Hematopoietic multipotent progenitor cell (in vitro differentiated cells): ENCODE results near the gene TBC1D32. TPM values are rescaled to one million over a fixed set of nuclear protein-coding genes. Genes with fewer than 3 reads are reported as not detected.
A peak's percentile ranks its signal among the peaks of the same experiment; 100 is the strongest.
"Not testable (repeated sequence)": the region's sequence is repeated elsewhere in the genome, so short reads cannot be mapped to it uniquely, and the experiment has no call there.

Source experiments
- DNase-seq, 3 donors: peaks; one replicate each; pipeline ENCODE4 v3.0.0-alpha.2; 2011 to 2015; ENCODE audit warnings: low read depth in 2 of 3, low spot score in 2 of 3
- total RNA-seq: library from RNA; depleted of rRNA; stranded (reverse); fragments of >200 nt; gene quantifications from one replicate; pipeline ENCODE4 v1.2.3, GENCODE V29; 2012

The TBC1D32 gene, protein sequence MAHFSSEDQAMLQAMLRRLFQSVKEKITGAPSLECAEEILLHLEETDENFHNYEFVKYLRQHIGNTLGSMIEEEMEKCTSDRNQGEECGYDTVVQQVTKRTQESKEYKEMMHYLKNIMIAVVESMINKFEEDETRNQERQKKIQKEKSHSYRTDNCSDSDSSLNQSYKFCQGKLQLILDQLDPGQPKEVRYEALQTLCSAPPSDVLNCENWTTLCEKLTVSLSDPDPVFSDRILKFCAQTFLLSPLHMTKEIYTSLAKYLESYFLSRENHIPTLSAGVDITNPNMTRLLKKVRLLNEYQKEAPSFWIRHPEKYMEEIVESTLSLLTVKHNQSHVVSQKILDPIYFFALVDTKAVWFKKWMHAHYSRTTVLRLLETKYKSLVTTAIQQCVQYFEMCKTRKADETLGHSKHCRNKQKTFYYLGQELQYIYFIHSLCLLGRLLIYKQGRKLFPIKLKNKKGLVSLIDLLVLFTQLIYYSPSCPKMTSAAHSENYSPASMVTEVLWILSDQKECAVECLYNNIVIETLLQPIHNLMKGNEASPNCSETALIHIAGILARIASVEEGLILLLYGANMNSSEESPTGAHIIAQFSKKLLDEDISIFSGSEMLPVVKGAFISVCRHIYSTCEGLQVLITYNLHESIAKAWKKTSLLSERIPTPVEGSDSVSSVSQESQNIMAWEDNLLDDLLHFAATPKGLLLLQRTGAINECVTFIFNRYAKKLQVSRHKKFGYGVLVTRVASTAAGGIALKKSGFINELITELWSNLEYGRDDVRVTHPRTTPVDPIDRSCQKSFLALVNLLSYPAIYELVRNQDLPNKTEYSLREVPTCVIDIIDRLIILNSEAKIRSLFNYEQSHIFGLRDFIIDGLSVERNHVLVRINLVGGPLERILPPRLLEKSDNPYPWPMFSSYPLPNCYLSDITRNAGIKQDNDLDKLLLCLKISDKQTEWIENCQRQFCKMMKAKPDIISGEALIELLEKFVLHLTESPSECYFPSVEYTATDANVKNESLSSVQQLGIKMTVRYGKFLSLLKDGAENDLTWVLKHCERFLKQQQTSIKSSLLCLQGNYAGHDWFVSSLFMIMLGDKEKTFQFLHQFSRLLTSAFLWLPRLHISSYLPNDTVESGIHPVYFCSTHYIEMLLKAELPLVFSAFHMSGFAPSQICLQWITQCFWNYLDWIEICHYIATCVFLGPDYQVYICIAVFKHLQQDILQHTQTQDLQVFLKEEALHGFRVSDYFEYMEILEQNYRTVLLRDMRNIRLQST
- total RNA-seq, result 7.5 TPM

DNA sequence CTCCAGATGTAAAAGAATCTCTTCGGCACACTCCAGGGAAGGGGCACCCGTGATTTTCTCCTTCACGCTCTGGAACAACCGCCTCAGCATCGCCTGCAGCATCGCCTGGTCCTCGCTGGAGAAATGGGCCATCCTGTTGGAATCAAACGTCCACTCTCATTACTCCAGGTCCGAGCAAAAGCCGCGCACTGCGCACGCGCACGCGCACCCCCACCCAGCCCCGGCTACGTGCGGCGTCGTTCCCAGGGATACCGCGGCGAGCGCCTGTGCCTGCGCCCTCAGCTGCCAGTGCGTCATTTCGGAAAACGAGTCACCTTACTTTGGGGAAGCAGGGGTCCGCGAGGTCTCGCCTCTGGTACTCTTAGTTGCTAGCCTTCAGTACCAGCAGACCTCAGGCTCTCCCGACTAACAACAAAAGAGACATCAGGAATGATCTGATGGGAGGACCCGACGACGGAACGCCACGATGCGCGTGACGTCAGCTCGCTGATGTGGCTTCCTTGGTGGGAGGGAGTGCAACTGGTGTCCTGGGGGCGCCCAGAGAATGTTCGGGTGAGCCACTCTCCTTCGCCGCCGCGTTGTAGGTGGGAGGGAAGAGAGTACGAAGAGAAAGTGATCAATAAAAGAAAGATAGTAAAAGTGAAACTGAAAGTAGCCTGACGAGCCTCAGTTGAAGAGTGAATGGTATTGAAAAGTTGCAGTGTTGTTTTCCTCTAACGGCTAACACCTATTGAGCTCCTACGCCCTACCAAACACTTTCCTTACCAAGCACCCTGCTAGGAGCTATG lies at the start of gene TBC1D32:
TSS of gene TBC1D32 (minus strand) at position 182 of the 788 bp plus-strand sequence. CDS start at position 132, 50 bp downstream.
- DNase-seq, result peak; percentile 79 to 92 (median 91)

DNA sequence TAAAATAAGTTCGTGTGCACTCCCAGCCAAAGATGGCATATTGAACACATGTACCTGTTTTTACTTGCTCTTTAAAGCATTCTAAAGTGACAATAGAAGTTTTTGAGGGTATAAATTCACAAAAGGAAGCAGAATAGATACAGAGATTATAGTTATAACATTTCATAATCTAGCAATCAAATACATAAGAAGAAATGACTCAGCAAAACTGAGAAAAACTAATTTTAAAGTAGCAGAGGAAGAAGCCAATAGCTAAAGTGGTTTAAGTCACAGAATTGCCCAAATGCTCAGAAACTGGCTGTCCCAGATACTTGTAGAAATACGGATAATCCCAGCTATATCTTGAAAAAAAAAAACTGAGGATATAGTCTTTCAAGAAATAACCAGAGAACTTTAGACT lies 49.2 kb upstream of the TBC1D32 start:
- DNase-seq, result no peak

DNA sequence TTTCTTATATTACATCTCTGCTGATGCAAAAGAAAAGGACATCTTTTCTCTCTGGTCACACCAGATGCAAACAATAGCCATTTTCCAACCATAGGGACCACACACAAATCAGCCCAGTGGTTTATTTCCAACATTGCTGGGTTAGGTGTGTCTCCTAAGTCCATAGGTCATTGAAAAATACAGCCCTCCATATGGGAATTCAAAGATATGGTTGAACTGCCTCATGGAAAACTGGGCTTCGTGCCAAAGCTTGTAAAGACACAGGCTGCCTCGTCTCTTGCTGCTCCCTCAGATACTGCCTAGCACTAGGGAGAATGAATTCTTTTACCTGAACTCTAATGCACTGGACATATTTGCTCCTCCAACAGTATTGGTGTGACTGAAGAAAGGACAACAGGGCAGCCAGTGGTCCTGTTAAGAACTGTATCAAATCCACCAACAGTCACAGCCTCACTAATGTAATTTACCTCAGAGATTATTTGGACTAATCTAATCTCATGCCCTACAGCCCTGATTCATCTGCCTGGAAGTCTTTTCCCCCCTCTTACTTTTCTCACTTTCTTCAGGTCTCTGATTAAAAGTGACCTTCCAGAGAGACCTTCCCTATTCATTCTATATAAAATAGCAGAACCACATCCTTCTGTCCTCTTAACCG lies 48.3 kb upstream of the TBC1D32 start:
- no peak for DNase-seq

DNA sequence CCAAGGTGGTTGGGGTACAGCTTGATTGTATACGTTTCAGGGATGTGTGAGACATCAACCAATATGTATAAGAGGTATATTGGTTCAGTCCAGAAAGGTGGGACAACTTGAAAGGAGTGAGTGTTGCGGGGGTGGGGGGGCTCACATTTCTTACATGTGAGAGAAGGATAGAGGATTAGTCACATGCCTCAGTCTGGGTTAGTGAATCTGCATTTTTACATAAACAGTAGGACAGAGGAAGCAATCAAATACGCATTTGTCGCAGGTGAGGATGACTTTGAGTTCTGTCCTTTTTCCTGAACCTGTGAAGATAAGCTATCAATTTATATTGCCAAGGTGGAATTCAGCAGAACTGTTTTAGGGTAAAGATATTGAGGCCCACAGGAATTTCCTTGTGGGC lies 42.1 kb upstream of the TBC1D32 start:
- no peak for DNase-seq

DNA sequence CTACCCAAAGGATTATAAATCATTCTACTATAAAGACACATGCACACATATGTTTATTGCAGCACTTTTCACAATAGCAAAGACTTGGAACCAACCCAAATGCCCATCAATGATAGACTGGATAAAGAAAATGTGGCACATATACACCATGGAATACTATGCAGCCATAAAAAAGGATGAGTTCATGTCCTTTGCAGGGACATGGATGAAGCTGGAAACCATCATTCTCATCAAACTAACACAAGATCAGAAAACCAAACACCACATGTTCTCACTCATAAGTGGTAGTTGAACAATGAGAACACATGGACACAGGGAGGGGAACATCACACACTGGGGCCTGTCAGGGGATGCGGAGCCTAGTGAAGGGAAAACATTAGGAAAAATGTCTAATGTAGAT lies 39.9 kb upstream of the TBC1D32 start:
- DNase-seq, result not testable (repeated sequence)

DNA sequence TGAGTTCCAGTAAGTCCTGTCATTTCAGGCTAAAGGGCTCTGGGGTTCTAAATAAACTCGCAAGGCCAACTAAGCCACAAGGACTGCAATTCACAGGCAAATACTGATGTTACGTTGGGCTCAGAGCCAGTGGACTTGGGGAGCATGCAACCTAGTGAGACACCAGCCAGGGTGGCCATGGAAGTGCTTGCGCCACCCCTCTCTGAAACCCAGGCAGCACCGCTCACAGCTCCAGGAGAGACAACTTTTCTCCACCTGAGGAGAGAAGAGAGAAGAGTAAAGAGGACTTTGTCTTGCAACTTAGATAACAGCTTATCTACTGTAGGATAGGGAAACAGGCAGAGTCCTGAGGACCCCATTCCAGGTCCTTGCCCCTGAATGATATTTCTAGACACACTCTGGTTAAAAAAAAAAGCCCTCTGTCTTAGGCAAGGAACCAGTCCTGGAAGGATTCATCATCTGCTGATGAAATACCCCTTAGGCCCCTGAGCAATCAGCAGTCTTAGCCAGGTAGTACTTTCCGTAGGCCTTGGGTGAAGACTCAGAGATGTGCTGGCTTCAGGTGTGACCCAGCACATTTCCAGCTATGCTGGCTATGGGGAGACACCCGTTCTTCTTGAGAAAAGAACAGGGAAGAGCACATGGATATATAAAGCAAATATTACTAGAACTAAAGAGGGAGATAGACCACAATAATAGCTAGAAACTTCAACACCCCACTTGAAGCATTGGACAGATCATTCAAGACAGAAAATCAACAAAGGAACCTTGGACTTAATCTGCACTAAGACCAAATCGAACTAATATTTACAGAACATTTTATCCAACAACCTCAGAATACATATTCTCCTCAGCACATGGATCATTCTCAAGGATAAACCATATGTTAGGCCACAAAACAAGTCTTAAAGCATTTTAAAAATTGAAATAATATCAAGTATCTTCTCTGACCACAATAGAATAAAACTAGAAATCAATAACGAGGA lies 31.5 kb upstream of the TBC1D32 start:
- DNase-seq, result no peak

DNA sequence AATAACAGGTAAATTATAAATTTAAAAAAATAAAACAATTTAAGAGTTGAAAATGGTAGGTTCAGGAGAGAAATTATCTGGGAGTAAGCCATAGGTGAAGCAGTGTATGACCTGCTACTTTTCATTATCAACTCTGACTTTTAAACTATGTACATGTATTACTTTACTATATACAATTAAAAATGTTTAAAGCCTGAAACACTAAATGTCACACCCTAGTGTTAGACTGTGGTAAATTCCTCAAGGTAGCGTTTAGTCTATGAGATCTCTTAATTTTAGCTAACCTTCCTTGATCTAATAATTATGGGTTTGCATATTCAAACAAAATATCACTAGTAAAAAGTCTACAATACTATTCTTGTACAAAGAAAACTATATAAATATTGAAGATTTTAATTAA lies 22.3 kb upstream of the TBC1D32 start:
- DNase-seq, result no peak

DNA sequence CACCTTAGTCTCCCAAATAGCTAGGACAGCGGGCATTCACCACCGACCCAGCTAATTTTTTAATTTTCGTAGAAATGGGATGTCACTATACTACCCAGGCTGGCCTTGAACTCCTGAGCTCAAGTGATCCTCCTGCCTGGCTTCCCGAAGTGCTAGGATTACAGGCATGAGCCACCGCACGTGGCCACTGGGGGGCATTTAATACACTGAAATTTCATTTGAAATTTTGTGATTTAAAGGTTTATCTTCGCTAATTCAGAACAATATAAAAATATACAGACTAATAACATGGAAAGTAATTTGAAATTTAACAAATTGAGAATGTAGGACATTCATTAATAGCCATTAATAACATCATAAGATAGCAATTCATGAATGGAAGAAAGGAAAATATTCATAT lies 20.5 kb upstream of the TBC1D32 start:
- no peak for DNase-seq

DNA sequence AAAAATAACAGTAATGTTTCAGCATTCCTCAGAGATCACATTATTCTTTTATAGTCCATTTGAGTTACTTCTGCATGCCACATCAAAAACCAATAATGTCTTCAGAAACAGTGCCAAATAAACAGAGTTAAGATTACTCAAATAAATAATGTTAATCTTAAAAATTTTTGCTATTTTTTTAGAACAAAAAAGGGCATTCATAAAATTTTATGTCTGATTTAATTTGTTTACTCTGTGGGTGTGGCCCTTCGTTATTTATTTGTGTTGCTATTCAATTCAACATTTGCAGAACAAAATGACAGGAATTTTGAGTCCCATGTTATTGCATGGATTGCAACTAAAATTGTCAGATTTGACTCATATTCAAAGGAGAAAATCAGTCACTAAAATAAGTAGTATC lies 18.7 kb upstream of the TBC1D32 start:
- DNase-seq, result no peak

DNA sequence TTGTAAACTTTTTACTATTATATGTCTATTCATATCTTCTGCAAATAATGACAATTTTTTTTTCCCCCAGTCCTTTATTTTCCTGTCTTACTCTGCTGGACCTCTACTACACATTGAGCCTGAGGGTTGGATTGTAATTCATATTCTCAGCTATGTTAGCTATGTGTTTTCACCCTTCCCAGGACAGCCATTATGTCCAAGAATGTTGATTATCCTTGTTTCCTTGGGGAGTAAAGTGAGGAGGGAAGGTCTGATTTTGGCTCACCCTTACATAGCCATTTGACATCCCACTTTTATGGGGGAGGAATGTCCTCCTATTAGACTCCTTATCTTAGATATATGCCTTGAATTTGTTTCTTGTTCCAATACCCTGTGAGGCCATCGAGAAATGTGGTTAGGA lies 17.6 kb upstream of the TBC1D32 start:
- no peak for DNase-seq

DNA sequence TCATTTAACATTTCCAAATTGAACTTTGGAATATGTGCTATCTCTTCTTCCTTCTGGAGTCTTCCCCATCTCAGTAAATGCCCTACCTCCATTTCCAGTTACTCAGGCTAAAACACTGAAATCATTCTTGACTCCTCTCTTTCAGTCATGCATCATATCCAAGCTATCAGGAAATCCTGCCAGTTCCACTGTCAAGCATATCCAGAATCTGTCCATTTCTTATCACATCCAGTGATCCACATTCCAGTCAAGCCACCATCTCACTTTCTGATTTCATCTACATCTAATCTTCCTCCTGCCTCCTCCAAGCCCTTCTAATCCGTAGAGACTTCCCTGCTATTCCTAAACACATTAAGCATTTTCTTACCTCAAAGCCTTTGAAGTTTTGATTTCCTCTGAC lies 15.3 kb upstream of the TBC1D32 start:
- DNase-seq, result no peak

DNA sequence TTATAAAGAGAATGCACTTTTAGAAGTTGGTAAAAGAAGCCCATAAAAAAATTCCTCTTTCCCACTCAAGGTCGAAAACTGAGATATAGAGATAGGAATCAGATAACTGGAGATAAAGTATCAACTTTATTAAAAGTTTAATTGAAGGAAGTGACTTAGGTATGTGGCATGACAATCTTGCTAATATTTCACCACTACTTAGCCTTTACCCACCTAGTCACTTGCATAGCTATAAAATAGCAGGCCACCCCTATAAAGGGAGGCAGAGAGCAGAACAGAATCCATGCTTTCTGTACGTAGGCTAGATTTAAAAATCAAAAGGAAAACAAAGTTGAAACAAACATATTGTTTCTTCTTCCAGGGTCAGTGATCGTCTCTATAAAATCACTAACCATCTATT lies 13.2 kb upstream of the TBC1D32 start:
- DNase-seq, result no peak

DNA sequence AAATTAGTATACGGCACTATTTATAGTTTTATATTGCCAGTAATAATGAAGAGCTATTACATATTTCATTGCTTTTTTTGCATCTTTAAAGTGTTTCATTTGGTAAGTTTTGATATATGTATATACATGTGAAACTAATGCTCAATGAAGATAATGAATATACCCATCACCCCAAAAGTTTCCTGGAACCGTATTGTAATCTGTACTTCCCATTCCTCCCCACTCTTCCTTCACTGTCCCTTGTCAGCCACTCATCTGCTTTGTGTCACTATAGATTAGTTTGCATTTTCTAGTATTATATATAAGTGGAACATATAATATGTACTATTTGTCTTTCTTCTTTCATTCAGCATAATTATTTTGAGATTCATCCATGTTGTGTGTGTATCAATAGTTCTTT lies 10.3 kb upstream of the TBC1D32 start:
- no peak for DNase-seq

DNA sequence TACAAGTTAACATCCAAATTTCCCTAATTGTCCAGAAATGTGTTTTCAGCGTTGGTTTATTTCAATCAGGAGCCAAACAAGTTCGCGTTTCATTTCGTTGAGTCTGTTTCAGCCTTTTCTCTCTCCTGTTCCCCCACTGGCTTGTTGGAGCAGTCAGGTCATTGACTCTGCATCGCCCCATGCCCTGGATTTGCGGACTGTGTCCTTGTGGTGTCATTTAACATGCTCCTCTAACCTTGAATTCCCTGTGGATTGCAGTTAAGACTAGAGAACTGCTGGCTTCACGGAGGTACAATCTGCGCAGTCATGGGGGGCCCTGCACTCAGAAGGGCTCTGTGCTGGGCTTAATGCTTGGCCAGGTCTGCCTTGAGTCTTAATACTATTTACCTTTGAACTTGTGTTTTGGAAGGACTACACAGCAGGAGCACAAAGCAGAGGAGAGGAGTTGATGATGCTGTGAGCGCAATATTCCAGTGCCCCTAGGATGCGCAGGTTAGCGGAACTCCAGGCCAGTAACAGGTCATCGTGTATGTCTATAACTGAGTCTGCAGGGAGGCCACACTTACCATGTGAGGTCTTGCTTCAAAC lies 5.5 kb upstream of the TBC1D32 start:
- DNase-seq, result no peak

DNA sequence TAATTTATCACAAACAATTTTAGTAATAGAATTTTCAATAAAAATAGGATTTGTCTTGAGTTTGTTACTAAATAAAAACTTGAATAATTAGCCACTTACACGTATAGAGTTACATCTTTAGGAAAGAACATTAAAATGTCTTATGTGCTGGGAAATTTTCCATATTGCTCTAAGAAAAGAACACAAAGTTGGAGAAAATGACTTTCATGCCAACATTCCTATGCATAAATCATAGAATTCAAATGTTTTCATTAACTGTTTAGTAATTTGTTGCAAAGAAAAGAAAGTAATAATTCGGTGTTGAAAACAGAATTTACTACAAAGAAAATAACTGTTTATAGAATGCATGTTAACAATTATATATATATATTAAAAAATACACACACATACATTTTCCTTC lies 4.7 kb upstream of the TBC1D32 start:
- no peak for DNase-seq

DNA sequence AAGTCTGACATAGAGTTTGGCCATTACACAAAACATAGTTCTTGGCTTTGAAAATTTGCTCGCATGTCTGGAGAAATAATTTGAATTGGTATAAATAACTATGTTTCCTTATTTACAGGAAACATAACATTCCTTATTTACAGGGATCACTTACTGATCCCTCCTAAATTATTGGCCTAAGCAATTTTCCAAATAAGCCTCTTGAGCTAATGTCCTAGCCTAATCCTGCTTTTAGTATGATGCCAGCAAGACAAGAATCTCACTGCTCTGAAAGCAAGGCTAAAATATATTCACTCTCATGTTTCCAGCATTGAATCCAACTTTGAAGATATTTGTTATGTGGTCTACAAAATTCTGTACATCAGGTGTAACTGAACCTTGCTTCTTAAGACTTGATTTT lies 4.1 kb upstream of the TBC1D32 start:
- no peak for DNase-seq

DNA sequence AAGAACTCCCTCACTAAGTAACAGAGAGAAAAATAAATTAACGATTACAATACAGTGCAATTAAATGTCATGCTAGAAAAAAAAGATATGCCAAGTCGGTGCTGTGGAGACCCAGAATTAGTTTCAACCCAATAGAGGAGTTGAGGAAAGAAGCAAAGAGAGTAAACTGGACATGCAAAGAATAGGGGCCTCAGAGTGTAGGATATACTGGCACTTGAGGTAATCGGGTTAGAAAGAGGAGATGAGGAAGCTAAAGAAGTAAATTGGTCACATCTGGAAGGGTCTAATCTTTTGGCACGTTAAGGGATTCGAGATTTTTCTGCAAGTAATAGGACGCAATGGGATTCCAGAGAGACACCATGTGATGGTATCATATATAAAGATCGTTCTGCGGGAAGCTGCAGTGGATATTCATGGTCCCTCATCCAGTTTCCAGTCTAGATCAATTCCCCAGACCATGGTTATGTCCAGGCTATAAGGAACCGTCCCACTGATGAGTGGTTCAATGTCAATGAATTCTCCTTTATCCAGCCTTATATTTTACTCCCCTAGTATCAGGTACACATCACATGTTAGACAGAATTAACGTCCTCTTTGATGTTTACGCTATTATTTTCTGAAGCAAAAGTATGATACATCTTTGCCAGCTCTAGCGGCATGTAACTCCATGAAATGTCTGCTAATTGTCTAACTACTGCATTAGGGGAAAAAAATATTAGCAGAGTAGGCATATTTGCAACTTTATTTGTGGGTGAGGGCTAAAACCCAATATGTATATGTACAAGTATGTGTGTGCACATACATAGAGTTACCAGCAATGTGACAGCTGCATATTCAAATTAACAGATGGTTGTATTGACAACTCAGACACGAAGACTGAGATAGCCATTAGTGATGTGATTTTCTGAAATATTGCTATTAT lies 1.1 kb upstream of the TBC1D32 start:
- no peak for DNase-seq
